ENCODE measurements around the gene BEND2.

GRCh38 chrX:18119856-18120255, 100.8 kb downstream of the BEND2 start:
- TF ChIP-seq CTCF (IDR thresholded peaks at IDR 0.05) (no peak), POLR2A (IDR thresholded peaks at IDR 0.05; ENCODE audit: low read depth) (no peak), POLR2AphosphoS5 (IDR thresholded peaks at IDR 0.05) (no peak)

Data from esophagus muscularis mucosa (tissue), 3 donors.